ENCODE results near the gene NTN4.
A peak's percentile ranks its signal among the peaks of the same experiment; 100 is the strongest.

The NTN4 gene

DNA sequence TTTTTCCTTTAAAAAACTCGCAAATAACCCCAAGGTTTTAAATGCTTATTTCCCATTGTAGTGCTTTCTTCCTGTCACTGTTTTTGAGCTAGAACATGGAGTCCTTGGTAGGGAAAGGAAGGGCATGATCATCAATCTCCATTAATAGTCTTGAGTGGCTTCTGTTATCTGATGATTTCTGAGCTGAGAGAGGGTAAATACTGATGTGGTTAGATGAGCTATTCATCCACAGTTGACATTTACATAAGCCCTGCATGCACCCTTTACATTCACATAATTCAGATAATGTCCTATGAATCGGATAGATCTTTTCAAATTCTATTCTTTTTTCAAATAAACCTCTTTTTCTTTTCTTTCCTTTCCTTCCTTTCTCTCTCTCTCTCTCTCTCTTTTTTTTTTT lies 81.4 kb downstream of the NTN4 start:
- TF ChIP-seq ZNF565 (CRISPR knock-in tag; conservative IDR thresholded peaks at IDR 0.05; ENCODE audit: low read depth), result no peak
- TF ChIP-seq ZFP30 (CRISPR knock-in tag; IDR thresholded peaks at IDR 0.05), result 0 out of 2 replicates have a peak, but pooled peaks have one; percentile 34
- TF ChIP-seq OSR1 (CRISPR knock-in tag; IDR thresholded peaks at IDR 0.05), result no peak
- peak; percentile 39; the same call in 1 of the 2 replicates for TF ChIP-seq ISL1 (CRISPR knock-in tag; IDR thresholded peaks at IDR 0.05)
- no peak for TF ChIP-seq PPARA (CRISPR knock-in tag; IDR thresholded peaks at IDR 0.05; ENCODE audit: borderline replicate concordance)
- TF ChIP-seq, protein P1, sequence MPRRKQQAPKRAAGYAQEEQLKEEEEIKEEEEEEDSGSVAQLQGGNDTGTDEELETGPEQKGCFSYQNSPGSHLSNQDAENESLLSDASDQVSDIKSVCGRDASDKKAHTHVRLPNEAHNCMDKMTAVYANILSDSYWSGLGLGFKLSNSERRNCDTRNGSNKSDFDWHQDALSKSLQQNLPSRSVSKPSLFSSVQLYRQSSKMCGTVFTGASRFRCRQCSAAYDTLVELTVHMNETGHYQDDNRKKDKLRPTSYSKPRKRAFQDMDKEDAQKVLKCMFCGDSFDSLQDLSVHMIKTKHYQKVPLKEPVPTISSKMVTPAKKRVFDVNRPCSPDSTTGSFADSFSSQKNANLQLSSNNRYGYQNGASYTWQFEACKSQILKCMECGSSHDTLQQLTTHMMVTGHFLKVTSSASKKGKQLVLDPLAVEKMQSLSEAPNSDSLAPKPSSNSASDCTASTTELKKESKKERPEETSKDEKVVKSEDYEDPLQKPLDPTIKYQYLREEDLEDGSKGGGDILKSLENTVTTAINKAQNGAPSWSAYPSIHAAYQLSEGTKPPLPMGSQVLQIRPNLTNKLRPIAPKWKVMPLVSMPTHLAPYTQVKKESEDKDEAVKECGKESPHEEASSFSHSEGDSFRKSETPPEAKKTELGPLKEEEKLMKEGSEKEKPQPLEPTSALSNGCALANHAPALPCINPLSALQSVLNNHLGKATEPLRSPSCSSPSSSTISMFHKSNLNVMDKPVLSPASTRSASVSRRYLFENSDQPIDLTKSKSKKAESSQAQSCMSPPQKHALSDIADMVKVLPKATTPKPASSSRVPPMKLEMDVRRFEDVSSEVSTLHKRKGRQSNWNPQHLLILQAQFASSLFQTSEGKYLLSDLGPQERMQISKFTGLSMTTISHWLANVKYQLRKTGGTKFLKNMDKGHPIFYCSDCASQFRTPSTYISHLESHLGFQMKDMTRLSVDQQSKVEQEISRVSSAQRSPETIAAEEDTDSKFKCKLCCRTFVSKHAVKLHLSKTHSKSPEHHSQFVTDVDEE (CRISPR knock-in tag; IDR thresholded peaks at IDR 0.05), result no peak
- no peak for TF ChIP-seq TOX (CRISPR knock-in tag; IDR thresholded peaks at IDR 0.05; ENCODE audit: borderline replicate concordance)
- TF ChIP-seq SNAI2 (CRISPR knock-in tag; IDR thresholded peaks at IDR 0.05), result no peak
- TF ChIP-seq RARB (CRISPR knock-in tag; IDR thresholded peaks at IDR 0.05), result no peak
- TF ChIP-seq CSDC2 (CRISPR knock-in tag; IDR thresholded peaks at IDR 0.05), result no peak
- TF ChIP-seq, protein P2, sequence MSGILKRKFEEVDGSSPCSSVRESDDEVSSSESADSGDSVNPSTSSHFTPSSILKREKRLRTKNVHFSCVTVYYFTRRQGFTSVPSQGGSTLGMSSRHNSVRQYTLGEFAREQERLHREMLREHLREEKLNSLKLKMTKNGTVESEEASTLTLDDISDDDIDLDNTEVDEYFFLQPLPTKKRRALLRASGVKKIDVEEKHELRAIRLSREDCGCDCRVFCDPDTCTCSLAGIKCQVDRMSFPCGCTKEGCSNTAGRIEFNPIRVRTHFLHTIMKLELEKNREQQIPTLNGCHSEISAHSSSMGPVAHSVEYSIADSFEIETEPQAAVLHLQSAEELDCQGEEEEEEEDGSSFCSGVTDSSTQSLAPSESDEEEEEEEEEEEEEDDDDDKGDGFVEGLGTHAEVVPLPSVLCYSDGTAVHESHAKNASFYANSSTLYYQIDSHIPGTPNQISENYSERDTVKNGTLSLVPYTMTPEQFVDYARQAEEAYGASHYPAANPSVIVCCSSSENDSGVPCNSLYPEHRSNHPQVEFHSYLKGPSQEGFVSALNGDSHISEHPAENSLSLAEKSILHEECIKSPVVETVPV (CRISPR knock-in tag; IDR thresholded peaks at IDR 0.05), result no peak
- no peak for TF ChIP-seq BACH2 (CRISPR knock-in tag; IDR thresholded peaks at IDR 0.05; ENCODE audit: borderline replicate concordance)
- TF ChIP-seq, protein P3, sequence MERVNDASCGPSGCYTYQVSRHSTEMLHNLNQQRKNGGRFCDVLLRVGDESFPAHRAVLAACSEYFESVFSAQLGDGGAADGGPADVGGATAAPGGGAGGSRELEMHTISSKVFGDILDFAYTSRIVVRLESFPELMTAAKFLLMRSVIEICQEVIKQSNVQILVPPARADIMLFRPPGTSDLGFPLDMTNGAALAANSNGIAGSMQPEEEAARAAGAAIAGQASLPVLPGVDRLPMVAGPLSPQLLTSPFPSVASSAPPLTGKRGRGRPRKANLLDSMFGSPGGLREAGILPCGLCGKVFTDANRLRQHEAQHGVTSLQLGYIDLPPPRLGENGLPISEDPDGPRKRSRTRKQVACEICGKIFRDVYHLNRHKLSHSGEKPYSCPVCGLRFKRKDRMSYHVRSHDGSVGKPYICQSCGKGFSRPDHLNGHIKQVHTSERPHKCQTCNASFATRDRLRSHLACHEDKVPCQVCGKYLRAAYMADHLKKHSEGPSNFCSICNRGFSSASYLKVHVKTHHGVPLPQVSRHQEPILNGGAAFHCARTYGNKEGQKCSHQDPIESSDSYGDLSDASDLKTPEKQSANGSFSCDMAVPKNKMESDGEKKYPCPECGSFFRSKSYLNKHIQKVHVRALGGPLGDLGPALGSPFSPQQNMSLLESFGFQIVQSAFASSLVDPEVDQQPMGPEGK (CRISPR knock-in tag; IDR thresholded peaks at IDR 0.05; ENCODE audit: borderline replicate concordance), result no peak
- no peak for TF ChIP-seq ZNF8 (CRISPR knock-in tag; IDR thresholded peaks at IDR 0.05)
- TF ChIP-seq ZC3H10 (CRISPR knock-in tag; IDR thresholded peaks at IDR 0.05), result no peak
- no peak for ATAC-seq

DNA sequence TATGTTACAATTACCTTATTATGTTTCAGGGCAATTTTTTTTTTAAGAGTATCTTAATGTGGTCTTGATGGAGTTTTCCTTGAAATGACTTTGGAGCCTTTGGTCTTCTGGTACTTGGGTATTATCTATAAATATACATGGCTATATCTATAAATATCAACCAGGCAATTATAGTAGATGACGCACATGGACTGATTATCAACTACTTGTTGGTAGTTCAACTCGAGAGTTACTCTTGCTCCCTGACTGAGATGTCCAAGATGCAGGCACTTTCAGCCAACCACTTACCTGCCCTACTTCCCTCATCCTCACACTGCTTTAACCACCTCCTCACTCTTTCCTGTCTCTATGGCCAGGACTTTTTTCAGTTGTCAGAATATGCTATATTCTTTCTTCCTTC lies 85.4 kb downstream of the NTN4 start:
- TF ChIP-seq ZC3H10 (CRISPR knock-in tag; IDR thresholded peaks at IDR 0.05), result no peak
- TF ChIP-seq, protein P4, sequence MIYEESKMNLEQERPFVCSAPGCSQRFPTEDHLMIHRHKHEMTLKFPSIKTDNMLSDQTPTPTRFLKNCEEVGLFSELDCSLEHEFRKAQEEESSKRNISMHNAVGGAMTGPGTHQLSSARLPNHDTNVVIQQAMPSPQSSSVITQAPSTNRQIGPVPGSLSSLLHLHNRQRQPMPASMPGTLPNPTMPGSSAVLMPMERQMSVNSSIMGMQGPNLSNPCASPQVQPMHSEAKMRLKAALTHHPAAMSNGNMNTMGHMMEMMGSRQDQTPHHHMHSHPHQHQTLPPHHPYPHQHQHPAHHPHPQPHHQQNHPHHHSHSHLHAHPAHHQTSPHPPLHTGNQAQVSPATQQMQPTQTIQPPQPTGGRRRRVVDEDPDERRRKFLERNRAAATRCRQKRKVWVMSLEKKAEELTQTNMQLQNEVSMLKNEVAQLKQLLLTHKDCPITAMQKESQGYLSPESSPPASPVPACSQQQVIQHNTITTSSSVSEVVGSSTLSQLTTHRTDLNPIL (CRISPR knock-in tag; IDR thresholded peaks at IDR 0.05; ENCODE audit: low read depth), result no peak
- TF ChIP-seq, protein P1 (CRISPR knock-in tag; IDR thresholded peaks at IDR 0.05), result no peak
- no peak for TF ChIP-seq ARNTL (CRISPR knock-in tag; IDR thresholded peaks at IDR 0.05; ENCODE audit: borderline replicate concordance, low read depth)
- TF ChIP-seq ESRRG (CRISPR knock-in tag; IDR thresholded peaks at IDR 0.05), result no peak
- TF ChIP-seq OSR1 (CRISPR knock-in tag; IDR thresholded peaks at IDR 0.05), result no peak
- no peak for TF ChIP-seq TCF4 (CRISPR knock-in tag; IDR thresholded peaks at IDR 0.05; ENCODE audit: borderline replicate concordance)
- TF ChIP-seq GLIS3 (CRISPR knock-in tag; IDR thresholded peaks at IDR 0.05), result no peak
- TF ChIP-seq, protein P2 (CRISPR knock-in tag; IDR thresholded peaks at IDR 0.05), result no peak
- no peak for TF ChIP-seq ZFP3 (CRISPR knock-in tag; IDR thresholded peaks at IDR 0.05)
- no peak for TF ChIP-seq ISL1 (CRISPR knock-in tag; IDR thresholded peaks at IDR 0.05)
- TF ChIP-seq SNAI2 (CRISPR knock-in tag; IDR thresholded peaks at IDR 0.05), result no peak
- TF ChIP-seq, protein P5, sequence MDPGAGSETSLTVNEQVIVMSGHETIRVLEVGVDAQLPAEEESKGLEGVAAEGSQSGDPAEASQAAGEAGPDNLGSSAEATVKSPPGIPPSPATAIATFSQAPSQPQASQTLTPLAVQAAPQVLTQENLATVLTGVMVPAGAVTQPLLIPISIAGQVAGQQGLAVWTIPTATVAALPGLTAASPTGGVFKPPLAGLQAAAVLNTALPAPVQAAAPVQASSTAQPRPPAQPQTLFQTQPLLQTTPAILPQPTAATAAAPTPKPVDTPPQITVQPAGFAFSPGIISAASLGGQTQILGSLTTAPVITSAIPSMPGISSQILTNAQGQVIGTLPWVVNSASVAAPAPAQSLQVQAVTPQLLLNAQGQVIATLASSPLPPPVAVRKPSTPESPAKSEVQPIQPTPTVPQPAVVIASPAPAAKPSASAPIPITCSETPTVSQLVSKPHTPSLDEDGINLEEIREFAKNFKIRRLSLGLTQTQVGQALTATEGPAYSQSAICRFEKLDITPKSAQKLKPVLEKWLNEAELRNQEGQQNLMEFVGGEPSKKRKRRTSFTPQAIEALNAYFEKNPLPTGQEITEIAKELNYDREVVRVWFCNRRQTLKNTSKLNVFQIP (CRISPR knock-in tag; IDR thresholded peaks at IDR 0.05; ENCODE audit: borderline replicate concordance, low read depth), result no peak
- TF ChIP-seq TOX (CRISPR knock-in tag; IDR thresholded peaks at IDR 0.05; ENCODE audit: borderline replicate concordance), result no peak
- TF ChIP-seq ZNF8 (CRISPR knock-in tag; IDR thresholded peaks at IDR 0.05), result no peak
- ATAC-seq, result no peak

Measured in SK-N-SH treated with all-trans-retinoic acid at 6 μM for 48 hours (cell line).